GM18867 (cell line): ENCODE data around the gene CAMK2G.

ENCODE experiments used
- ATAC-seq: cut with Tn5 transposase; IDR thresholded peaks from one replicate; pipeline ENCODE4 v1.9.1; 2021; ENCODE audit warnings: mild to moderate bottlenecking, moderate library complexity; ENCODE audit not compliant: unreplicated experiment

Gene CAMK2G

GRCh38 chr10:73816917-73817729 lies 57.2 kb downstream of the CAMK2G start:
- no peak for ATAC-seq

- no peak for ATAC-seq
These were observed 58.7 kb downstream of the CAMK2G start for GRCh38 chr10:73815719-73816030.

- ATAC-seq: no peak
These were observed 59.2 kb downstream of the CAMK2G start for GRCh38 chr10:73814896-73815718.

- ATAC-seq: no peak
These were observed 60.0 kb downstream of the CAMK2G start for GRCh38 chr10:73814276-73814895.

GRCh38 chr10:73813333-73813732 lies 61.0 kb downstream of the CAMK2G start:
- no peak for ATAC-seq

GRCh38 chr10:73812657-73813056 lies 61.7 kb downstream of the CAMK2G start:
- no peak for ATAC-seq

DNA sequence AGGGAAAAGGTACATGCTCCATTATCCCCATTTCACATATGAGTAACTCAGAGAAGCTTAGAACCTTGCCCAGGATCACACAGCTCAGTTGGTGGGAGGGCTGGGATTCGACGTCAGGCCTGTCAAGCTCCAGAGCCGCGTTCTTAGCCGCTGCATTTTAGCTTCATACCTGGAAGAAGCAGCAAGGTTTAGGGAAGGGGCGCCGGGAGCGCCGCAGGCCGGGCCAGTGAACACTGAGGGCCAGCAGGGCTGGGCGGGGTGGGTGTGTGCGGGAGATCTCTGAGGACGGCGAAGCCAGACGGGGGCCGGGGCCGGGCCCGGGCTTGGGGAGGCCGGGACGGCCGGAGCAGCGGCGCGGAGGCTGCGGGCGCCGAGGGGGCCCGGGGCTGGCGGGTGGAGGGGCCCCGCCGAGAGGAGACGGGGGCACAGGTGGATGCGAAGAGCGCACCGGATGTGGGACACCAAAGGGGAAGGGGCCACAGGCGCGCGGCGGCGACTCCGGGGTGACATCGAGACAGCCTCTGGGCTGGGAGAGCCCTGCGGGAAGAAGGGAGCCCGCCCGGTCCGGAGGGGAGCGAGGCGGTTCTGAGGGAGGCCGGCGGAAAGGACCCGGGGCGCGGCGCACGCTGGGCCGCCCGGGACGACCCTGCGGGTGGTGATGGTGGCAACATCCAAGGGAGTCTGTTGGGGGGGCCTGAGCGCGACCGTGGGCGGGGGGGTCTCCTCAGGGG lies 63.5 kb downstream of the CAMK2G start:
- ATAC-seq: peak; percentile 28

- no peak for ATAC-seq
These were observed 64.0 kb downstream of the CAMK2G start for GRCh38 chr10:73810358-73810734.

DNA sequence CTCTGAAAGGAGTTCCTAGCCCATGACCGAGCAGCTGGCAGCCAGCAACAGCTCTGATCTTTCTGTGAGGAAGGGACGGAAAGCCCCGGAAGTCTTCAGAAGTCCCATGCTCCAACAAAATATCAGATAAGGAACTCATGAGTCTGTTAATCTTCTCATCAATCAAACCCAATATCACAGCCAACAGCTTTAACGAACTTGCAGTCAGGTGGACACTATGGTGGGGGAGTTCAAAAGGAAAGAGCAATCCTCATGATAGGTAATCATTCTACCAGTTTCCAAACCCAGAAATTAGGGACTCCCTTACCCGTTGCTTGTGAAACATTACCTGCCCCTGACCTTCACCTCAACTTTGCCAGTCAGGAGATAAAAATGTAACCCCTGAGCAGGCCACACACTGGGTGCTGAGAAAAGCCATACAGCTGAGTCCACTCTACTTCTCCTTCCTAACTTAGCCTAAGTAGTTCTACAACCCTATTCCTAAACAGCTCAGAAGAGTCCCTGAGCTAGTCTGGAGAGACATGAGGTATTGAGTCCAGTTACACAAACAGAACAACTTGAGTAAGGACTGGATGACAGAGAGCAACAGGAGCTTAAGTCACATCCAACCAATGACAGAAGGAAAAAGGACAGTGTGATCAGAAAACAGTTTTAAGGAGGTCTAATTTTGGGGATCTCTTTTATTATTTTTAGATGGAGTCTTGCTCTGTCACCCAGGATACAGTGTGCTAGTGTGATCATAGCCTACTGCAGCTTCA lies 65.1 kb downstream of the CAMK2G start:
- ATAC-seq: no peak

DNA sequence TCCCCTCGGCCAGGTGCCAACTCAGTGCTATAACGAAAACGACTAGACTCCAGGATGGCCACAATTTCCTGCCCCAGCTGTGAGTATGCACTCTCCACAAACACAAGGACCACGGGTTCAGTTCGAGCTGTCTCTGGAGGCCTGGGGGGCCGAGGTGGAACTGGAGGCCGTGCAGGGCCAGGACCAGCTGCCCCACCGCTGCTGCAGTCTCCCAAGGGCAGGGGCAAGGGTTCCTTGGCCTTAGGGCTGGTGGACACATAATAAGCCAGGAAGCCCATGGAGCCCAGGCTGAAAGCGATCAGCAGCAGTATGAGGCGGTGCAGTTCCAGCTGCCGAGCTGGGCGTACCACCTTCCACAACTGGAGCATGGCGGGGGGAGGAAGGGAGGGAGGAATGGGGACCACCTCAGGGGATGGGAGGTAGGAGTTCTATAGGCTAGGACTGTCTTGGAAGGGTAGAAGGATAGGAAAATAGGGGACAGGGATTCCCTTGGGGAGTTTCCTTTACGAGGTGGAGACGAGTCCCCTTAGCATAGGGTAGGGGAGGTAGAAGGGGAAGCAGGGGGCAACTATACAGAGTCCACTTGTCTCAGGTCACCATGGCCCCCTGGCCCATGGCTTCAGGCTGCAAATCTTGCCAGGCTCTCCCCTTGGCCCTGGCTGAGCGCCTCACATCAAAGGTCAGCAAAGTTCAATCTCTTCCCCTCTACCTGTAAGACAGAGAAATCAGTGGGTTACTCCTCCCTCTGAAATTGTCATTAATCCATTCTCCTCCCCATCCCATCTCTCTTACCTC lies 66.1 kb downstream of the CAMK2G start:
- no peak for ATAC-seq

GRCh38 chr10:73807471-73807870 lies 66.9 kb downstream of the CAMK2G start:
- ATAC-seq: no peak

GRCh38 chr10:73806176-73806950 lies 68.0 kb downstream of the CAMK2G start:
- ATAC-seq: no peak

- no peak for ATAC-seq
These were observed 70.6 kb downstream of the CAMK2G start for GRCh38 chr10:73803680-73804286.

DNA sequence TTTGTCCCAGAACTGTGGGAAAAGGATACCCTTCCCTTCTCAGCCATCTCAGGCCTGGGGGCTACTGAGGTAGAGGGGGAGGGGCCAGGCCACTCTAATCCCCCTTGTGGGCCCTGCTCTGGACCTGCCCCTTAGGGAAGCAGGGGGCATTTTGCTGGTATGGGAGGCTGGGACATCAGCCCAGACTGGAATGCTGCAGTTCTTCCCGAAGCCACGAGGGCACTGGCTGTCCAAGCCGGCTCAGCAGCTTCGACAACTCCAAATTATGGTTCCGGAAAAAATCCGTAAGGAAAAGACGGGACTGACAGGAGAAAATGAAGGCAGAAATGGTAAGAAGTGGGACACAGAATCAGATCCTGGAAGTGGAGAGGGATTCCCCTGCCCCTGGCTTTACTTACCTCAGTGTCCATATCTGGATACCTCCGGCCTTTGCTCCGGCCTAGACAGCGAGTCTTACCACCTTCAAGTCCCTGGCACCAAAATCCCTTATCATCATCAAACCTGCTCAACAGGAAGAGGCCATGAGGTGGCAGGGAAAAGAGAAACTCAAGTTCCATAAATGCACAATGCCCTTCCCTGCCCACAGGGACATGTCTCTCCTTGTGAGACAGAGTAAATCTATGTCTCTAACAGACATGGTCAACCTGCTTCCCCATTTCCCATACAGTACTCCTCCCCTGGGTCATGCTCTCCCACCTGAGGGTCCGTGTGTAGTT lies 71.9 kb downstream of the CAMK2G start:
- no peak for ATAC-seq

DNA sequence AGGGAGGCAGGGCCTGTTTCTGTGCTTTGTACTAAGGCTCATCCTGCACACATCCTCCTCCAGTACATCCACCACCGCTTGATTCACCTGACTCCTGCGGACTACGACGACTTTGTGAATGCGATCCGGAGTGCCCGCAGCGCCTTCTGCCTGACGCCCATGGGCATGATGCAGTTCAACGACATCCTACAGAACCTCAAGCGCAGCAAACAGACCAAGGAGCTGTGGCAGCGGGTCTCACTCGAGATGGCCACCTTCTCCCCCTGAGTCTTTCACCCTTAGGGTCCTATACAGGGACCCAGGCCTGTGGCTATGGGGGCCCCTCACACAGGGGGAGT lies 73.1 kb downstream of the CAMK2G start:
- ATAC-seq: no peak

DNA sequence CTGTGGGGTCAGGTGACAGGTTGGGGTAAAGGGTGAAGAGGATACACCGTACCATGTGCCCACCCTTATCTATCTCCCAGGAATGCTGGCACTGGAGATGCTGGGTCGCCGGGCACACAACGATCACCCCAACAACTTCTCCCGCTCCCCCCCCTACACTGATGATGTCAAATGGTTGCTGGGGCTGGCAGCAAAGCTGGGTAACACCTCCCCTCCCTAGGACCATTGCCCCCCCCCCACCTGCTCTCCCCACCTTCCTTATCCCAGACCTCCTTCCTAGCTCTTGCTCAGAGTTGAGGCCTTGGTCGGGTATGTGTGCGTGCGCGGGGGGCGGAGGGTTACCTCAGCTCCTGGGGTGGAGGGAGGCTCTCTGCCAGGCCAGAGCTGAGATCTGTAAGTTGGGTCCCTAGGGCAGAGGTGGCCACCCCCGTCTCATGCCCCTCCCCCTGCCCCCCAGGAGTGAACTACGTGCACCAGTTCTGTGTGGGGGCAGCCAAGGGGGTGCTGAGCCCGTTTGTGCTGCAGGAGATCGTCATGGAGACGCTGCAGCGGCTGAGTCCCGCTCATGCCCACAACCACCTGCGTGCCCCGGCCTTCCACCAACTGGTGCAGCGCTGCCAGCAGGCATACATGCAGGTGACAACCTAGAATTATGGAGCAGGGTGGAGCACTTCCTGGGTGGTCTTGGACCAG lies 73.6 kb downstream of the CAMK2G start:
- ATAC-seq: no peak

DNA sequence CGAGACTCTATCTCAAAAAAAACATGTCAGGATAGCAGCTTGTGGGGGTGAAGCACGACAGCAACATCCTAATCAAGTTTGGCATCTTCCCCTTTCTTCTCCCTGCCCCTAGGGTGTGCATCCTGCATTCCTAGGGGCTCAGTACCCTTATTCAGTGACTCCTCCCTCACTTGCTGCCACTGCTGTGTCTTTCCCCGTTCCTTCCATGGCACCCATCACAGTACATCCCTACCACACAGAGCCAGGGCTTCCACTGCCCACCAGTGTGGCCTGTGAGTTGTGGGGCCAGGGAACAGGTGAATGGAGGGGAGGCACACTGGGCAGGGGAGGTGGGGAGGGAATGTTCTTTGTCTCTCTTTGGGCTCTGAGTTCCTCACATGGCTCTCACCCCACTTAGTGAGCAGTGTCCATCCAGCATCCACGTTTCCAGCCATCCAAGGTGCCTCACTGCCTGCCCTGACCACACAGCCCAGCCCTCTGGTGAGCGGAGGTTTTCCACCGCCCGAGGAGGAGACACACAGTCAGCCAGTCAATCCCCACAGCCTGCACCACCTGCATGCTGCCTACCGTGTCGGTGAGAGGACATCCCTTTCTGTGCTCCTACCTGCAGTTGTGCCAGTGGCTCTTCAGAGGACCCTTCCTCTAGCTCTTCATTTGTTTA lies 74.3 kb downstream of the CAMK2G start:
- no peak for ATAC-seq
